ENCODE data around the gene BTBD3.

The BTBD3 gene

GRCh38 chr20:11918981-11919380 is 1.3 kb downstream of the BTBD3 start:
- peak; percentile 79 for DNase-seq

GRCh38 chr20:11919581-11919980 is 1.9 kb downstream of the BTBD3 start:
- no peak for DNase-seq

GRCh38 chr20:11920083-11920482 is 2.4 kb downstream of the BTBD3 start:
- no peak for DNase-seq

GRCh38 chr20:11921321-11921720 is 3.6 kb downstream of the BTBD3 start:
- DNase-seq: no peak

GRCh38 chr20:11922561-11922960 is 4.9 kb downstream of the BTBD3 start:
- no peak for DNase-seq

GRCh38 chr20:11924923-11925322 is 7.2 kb downstream of the BTBD3 start:
- no peak for DNase-seq

- DNase-seq: no peak
Observed at GRCh38 chr20:11926292-11926998, 8.8 kb downstream of the BTBD3 start.

GRCh38 chr20:11929947-11930346 is 12.3 kb downstream of the BTBD3 start:
- DNase-seq: no peak

GRCh38 chr20:11935212-11936154 is 17.8 kb downstream of the BTBD3 start:
- peak; percentile 54 for DNase-seq

- DNase-seq: no peak
Observed at GRCh38 chr20:11936157-11936556, 18.5 kb downstream of the BTBD3 start.

- no peak for DNase-seq
Observed at GRCh38 chr20:11937230-11937629, 19.5 kb downstream of the BTBD3 start.

GRCh38 chr20:11941593-11942246 is 24.0 kb downstream of the BTBD3 start:
- DNase-seq: no peak

- no peak for DNase-seq
Observed at GRCh38 chr20:11943778-11944177, 26.1 kb downstream of the BTBD3 start.

- DNase-seq: no peak
Observed at GRCh38 chr20:11948806-11949205, 31.1 kb downstream of the BTBD3 start.

- no peak for DNase-seq
Observed at GRCh38 chr20:11949711-11950110, 32.0 kb downstream of the BTBD3 start.

GRCh38 chr20:11951696-11952095 is 34.0 kb downstream of the BTBD3 start:
- no peak for DNase-seq

GRCh38 chr20:11952639-11953038 is 34.9 kb downstream of the BTBD3 start:
- no peak for DNase-seq

GRCh38 chr20:11957911-11958310 is 40.2 kb downstream of the BTBD3 start:
- peak; percentile 44 for DNase-seq

GRCh38 chr20:11958855-11959254 is 41.2 kb downstream of the BTBD3 start:
- no peak for DNase-seq

GRCh38 chr20:11965602-11966001 is 47.9 kb downstream of the BTBD3 start:
- no peak for DNase-seq

- DNase-seq: no peak
Observed at GRCh38 chr20:11966186-11966585, 48.5 kb downstream of the BTBD3 start.

- DNase-seq: no peak
Observed at GRCh38 chr20:11970243-11970836, 52.6 kb downstream of the BTBD3 start.

- no peak for DNase-seq
Observed at GRCh38 chr20:11972478-11972877, 54.8 kb downstream of the BTBD3 start.
